ENCODE data around the gene TSGA10IP.

DNA sequence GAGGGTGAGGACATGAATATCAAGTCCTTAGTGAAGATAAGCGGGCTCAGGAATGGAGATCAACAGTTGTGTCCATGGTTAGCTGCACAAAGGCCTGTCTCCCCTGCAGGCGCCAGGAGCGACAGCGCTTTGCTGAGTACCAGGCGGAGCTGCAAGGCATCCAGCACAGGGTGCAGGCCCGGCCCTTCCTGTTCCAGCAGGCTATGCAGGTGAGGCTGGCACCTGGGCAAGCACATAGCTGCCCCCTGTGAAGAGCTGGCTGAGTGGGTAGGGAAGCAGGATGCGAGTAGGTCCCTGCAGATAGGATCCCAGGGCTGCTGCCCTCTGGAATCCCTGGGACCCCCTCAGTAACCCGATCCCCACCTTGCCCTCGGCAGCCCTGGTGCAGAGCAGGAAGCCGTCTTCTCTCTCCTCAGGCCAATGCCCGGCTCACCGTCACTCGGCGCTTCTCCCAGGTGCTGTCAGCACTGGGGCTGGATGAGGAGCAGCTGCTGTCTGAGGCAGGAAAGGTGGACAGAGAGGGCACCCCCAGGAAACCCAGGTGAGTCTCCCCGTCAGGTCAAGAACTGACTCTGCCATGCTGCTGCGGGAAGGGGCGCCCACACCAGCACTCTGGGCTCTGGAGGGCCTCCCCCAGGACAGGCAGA lies 13.6 kb downstream of the TSGA10IP start:
- TF ChIP-seq POLR2A (IDR thresholded peaks at IDR 0.05; ENCODE audit: low read depth, low read length) (no peak), PAX5 (IDR thresholded peaks at IDR 0.05; ENCODE audit: insufficient read depth, low read length, severe bottlenecking) (no peak), POLR2AphosphoS5 (IDR thresholded peaks at IDR 0.05; ENCODE audit: low read depth, low read length) (no peak), TAF1 (IDR thresholded peaks at IDR 0.05; ENCODE audit: low read depth, low read length) (no peak)

All from GM12891 (cell line).